K562 (cell line): ENCODE data around the gene UQCRC1. TPM values are rescaled to one million over a fixed set of nuclear protein-coding genes. Genes with fewer than 3 reads are reported as not detected.

ENCODE experiments used
- CC2D1A ChIP-seq: fragments of 450-650 bp; IDR thresholded peaks from 2 replicates; pipeline ENCODE4 v1.6.1; 2017; ENCODE audit warnings: mild to moderate bottlenecking
- NEUROD1 ChIP-seq: fragments of 150-350 bp; IDR thresholded peaks from 2 replicates; pipeline ENCODE4 v1.6.1; 2014; ENCODE audit warnings: borderline replicate concordance, low read length, low read depth; ENCODE audit not compliant: partially characterized antibody
- TGIF2 ChIP-seq: sonication (generic); formaldehyde crosslinking; IDR thresholded peaks from 2 replicates; pipeline ENCODE4 v1.8.1; 2022; ENCODE audit warnings: mild to moderate bottlenecking, missing genetic modification reagents, moderate library complexity
- polyA plus RNA-seq, 8 experiments: library from polyadenylated mRNA; depleted of rRNA in 4 of 8; stranded (reverse) in 5 of 8; unstranded in 3 of 8; fragments of >200 nt; fragmentation: Nextera tagmentation in 2 of 8; fragmentation: Illumina TruSeq in 1 of 8; extraction: Ambion mirVana in 2 of 8; extraction: Trizol in 1 of 8; gene quantifications; 2 replicates each; pipeline versions ENCODE4 v1.2.1 to v1.2.3, GENCODE V29; 2011 to 2014; ENCODE audit warnings: inconsistent platforms in 1 of 8, missing spikeins in 1 of 8
- total RNA-seq, 7 experiments: library from RNA; depleted of rRNA in 6 of 7; stranded (reverse); fragments of >200 nt in 6 of 7; fragmentation: Illumina TruSeq in 2 of 7; extraction: Trizol in 2 of 7; gene quantifications; 2 replicates each; pipeline versions ENCODE4 v1.2.1 to v1.2.3, GENCODE V29; 2011 to 2021; ENCODE audit warnings: low replicate concordance in 1 of 7
- TF ChIP-seq, protein P1 (sequence below), 2 experiments: fragments of 450-650 bp; formaldehyde crosslinking in 1 of 2; IDR thresholded peaks; 2 replicates each; pipeline versions ENCODE4 v1.4.0 to v1.6.1; 2014 to 2020; ENCODE audit warnings: mild to moderate bottlenecking in 2 of 2, borderline replicate concordance in 1 of 2, low read depth in 1 of 2
- TF ChIP-seq, protein P2 (sequence below): sonication (generic); formaldehyde crosslinking; IDR thresholded peaks from 2 replicates; pipeline ENCODE4 v1.8.0; 2022; ENCODE audit warnings: mild to moderate bottlenecking, missing genetic modification reagents

The UQCRC1 gene
- total and polyA plus RNA-seq, 9 of the 15 experiments (the other 6 are each of a cell fraction or from before 2014, with no cell fraction given): 125 to 424 (median 268) TPM

DNA sequence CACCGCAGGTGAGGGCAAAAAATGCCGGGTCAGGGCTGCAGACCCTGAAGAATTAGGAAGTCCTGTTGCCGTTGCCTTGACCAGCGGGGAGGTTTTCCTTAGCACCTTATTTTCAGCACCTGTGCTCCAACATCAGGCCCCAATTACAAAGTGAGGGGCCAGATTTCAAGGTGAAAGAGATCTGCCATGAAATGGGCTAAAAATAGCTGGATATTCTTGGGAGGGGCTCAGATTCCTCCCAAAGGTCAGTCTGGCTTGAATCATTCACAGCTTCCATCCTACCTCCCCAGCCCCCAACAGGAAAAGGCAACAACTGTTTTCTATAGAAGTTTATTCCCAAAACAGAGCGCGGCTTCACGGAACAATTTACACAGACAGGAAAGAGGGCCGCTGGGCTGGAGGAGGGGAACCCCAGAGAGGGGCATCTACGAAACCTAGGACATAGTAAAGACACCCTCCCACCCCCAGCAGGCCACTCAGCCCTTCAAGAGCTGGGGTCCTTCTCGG is 26.8 kb upstream of the UQCRC1 start (continued):
- TF ChIP-seq, protein P1, sequence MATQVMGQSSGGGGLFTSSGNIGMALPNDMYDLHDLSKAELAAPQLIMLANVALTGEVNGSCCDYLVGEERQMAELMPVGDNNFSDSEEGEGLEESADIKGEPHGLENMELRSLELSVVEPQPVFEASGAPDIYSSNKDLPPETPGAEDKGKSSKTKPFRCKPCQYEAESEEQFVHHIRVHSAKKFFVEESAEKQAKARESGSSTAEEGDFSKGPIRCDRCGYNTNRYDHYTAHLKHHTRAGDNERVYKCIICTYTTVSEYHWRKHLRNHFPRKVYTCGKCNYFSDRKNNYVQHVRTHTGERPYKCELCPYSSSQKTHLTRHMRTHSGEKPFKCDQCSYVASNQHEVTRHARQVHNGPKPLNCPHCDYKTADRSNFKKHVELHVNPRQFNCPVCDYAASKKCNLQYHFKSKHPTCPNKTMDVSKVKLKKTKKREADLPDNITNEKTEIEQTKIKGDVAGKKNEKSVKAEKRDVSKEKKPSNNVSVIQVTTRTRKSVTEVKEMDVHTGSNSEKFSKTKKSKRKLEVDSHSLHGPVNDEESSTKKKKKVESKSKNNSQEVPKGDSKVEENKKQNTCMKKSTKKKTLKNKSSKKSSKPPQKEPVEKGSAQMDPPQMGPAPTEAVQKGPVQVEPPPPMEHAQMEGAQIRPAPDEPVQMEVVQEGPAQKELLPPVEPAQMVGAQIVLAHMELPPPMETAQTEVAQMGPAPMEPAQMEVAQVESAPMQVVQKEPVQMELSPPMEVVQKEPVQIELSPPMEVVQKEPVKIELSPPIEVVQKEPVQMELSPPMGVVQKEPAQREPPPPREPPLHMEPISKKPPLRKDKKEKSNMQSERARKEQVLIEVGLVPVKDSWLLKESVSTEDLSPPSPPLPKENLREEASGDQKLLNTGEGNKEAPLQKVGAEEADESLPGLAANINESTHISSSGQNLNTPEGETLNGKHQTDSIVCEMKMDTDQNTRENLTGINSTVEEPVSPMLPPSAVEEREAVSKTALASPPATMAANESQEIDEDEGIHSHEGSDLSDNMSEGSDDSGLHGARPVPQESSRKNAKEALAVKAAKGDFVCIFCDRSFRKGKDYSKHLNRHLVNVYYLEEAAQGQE (IDR thresholded peaks at IDR 0.05; ENCODE audit: borderline replicate concordance): no peak
- TF ChIP-seq, protein P1 (CRISPR knock-in tag; IDR thresholded peaks at IDR 0.05; ENCODE audit: low read depth): no peak
- TF ChIP-seq CC2D1A (no peak), TGIF2 (CRISPR knock-in tag) (no peak), NEUROD1 (no peak)
- TF ChIP-seq, protein P2, sequence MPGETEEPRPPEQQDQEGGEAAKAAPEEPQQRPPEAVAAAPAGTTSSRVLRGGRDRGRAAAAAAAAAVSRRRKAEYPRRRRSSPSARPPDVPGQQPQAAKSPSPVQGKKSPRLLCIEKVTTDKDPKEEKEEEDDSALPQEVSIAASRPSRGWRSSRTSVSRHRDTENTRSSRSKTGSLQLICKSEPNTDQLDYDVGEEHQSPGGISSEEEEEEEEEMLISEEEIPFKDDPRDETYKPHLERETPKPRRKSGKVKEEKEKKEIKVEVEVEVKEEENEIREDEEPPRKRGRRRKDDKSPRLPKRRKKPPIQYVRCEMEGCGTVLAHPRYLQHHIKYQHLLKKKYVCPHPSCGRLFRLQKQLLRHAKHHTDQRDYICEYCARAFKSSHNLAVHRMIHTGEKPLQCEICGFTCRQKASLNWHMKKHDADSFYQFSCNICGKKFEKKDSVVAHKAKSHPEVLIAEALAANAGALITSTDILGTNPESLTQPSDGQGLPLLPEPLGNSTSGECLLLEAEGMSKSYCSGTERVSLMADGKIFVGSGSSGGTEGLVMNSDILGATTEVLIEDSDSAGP: no peak
